GM10266 (cell line): ENCODE measurements around the gene PROM2.
A peak's percentile ranks its signal among the peaks of the same experiment; 100 is the strongest.

ENCODE experiments used
- DNase-seq: peaks from one replicate; pipeline ENCODE4 v3.0.0; 2012; ENCODE audit errors: extremely low spot score
- TF ChIP-seq, protein P1 (sequence below): IDR thresholded peaks from 2 replicates; pipeline ENCODE4 v1.5.1; 2012; ENCODE audit warnings: mild to moderate bottlenecking, low read depth; ENCODE audit not compliant: control insufficient read depth, insufficient read depth; ENCODE audit errors: missing control alignments

PROM2 gene

GRCh38 chr2:95317665-95318425 is 43.6 kb downstream of the PROM2 start:
- TF ChIP-seq, protein P1, sequence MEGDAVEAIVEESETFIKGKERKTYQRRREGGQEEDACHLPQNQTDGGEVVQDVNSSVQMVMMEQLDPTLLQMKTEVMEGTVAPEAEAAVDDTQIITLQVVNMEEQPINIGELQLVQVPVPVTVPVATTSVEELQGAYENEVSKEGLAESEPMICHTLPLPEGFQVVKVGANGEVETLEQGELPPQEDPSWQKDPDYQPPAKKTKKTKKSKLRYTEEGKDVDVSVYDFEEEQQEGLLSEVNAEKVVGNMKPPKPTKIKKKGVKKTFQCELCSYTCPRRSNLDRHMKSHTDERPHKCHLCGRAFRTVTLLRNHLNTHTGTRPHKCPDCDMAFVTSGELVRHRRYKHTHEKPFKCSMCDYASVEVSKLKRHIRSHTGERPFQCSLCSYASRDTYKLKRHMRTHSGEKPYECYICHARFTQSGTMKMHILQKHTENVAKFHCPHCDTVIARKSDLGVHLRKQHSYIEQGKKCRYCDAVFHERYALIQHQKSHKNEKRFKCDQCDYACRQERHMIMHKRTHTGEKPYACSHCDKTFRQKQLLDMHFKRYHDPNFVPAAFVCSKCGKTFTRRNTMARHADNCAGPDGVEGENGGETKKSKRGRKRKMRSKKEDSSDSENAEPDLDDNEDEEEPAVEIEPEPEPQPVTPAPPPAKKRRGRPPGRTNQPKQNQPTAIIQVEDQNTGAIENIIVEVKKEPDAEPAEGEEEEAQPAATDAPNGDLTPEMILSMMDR: no peak

GRCh38 chr2:95318431-95319220 is 44.4 kb downstream of the PROM2 start:
- DNase-seq: no peak

More at GRCh38 chr2:95317665-95318425, 43.6 kb downstream of the PROM2 start:
- DNase-seq: no peak

GRCh38 chr2:95319481-95320343 is 45.5 kb downstream of the PROM2 start:
- no peak for DNase-seq
- TF ChIP-seq, protein P1: no peak

More at GRCh38 chr2:95318431-95319220, 44.4 kb downstream of the PROM2 start:
- TF ChIP-seq, protein P1: no peak

- TF ChIP-seq, protein P1: no peak
- DNase-seq: no peak
Observed at GRCh38 chr2:95320344-95320712, 46.1 kb downstream of the PROM2 start.

DNA sequence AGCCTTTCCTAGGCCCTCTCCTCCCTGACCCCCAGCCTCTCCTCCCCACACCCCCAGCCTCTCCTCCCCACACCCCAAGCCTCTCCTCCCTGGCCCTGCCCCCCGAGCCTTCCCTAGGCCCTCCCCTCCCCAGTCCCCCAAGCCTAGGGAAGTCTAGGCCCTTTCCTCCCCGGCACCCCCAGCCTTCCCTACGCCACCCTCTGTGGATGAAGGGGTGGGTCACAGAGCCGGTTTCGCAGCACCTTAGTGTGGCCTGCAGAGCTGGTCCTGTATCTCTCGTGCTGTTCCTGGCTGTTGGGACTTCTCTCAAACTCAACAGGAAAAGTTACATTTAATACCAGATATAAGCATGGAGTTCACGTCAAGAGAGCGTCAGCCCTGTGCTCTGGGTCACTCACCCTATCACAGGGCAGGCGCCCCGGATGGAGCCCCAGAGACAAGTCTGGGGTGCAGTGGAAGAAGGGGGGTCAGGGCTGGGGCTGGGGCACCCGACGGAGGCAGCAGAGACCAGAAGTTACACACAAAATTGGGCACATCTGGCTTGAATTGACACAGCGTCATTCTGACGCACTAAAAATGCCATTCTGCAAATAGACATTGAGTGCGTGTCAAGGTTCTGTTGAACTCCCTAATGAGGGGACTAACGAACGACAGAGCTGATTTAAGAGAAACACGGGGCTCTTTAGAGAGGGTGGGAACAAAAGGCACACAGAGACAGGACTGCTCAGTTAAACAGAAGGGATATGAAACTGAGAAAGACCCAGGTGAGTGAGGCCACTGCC is 46.9 kb downstream of the PROM2 start:
- TF ChIP-seq, protein P1: no peak
- no peak for DNase-seq

DNA sequence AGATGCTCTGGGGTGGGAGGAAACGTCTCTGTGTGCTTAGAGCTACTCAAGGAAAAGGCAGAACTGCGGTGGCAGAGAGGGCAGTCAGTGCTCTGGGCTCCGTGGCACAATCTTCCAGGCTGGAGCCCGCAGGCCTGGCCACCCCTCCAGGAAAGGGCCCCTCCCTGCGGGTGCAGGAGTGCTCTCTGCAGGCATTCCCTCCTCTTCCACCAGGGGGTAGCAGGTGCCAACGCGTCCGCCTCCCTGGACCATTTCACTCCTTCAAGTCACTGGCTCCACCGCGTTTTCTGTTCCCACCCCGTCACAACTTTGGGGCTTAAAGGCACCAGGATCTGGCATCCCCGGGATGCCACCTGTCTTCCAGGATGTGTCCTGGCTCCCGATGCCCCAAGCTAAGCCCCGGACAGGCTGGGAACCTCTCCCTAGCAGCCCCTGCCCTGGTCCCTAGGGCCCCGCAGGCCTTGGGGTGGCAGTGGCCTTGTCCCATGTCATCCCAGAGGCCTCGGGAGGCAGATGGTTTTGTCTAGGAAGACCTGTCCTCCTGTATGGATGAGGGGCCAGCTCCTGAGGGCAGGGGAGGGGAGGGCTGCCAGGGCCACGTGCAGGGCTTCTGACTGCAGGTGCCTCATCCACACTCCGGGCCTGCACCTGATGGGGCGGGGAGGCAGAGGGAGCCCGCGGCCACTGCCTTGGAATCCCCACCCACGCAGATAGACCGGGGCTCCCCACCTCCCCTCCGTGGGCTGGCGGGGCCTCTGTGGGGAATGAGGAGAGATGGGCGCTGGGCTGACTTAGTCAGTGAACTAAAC is 49.3 kb downstream of the PROM2 start:
- DNase-seq: no peak

More for the DNA sequence above, 49.3 kb downstream of the PROM2 start:
- TF ChIP-seq, protein P1: peak; percentile 16
